Prostate gland (tissue), 2 donors: Measurements from ENCODE around the gene POLE.

Experiments used
- POLR2A ChIP-seq: fragments of 450-650 bp; IDR thresholded peaks from one replicate; pipeline ENCODE4 v1.6.1; 2016; ENCODE audit warnings: antibody characterized with exemption, mild to moderate bottlenecking
- TF ChIP-seq, protein P1 (sequence below), 4 experiments: fragments of 200-600 bp in 2 of 4; fragments of 450-650 bp in 2 of 4; sonication (generic) in 2 of 4; IDR thresholded peaks; 1 replicate in 3 of 4; 2 replicates in 1 of 4; pipeline ENCODE4 v1.5.1; 2016 to 2019; ENCODE audit warnings: antibody characterized with exemption in 4 of 4, mild to moderate bottlenecking in 2 of 4, moderate library complexity in 2 of 4

- TF ChIP-seq POLR2A: no peak
- TF ChIP-seq, protein P1, sequence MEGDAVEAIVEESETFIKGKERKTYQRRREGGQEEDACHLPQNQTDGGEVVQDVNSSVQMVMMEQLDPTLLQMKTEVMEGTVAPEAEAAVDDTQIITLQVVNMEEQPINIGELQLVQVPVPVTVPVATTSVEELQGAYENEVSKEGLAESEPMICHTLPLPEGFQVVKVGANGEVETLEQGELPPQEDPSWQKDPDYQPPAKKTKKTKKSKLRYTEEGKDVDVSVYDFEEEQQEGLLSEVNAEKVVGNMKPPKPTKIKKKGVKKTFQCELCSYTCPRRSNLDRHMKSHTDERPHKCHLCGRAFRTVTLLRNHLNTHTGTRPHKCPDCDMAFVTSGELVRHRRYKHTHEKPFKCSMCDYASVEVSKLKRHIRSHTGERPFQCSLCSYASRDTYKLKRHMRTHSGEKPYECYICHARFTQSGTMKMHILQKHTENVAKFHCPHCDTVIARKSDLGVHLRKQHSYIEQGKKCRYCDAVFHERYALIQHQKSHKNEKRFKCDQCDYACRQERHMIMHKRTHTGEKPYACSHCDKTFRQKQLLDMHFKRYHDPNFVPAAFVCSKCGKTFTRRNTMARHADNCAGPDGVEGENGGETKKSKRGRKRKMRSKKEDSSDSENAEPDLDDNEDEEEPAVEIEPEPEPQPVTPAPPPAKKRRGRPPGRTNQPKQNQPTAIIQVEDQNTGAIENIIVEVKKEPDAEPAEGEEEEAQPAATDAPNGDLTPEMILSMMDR (IDR thresholded peaks at IDR 0.05): no peak
Measured at GRCh38 chr12:132585177-132585576, 102.0 kb downstream of the POLE start.
